ENCODE data around the gene NCOA7. TPM values are rescaled to one million over a fixed set of nuclear protein-coding genes. Genes with fewer than 3 reads are reported as not detected.
A peak's percentile ranks its signal among the peaks of the same experiment; 100 is the strongest.

The NCOA7 gene
- total and polyA plus RNA-seq, 4 donors: 39.6 to 113 (median 48.8) TPM

DNA sequence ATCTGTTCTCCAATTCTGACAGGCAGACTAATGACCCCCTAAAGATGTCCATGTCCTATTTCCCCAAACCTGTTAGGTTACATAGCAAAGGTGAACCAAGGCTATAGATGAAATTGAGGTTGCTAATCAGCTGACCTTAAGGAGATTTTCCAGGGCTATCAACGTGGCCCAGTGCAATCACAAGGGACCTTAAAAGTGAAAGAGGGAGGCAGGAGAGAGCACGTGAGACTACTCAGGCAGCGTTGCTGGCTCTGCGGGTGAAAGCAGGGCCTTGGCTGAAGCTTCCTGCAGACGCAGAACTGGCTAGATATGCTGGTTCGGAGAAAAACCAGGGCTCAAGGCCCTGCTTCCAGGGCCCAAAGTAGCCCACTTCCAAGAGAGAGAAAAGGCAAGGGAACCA lies 78.7 kb downstream of the NCOA7 start:
- Histone ChIP-seq H3K4me1 (ENCODE audit: control insufficient read depth, insufficient read depth, low read length) (no peaks in the 10 kb centered on the region), H3K4me3 (ENCODE audit: low read depth, low read length) (no peak overlapping the region), H3K27ac (ENCODE audit: low read depth, low read length) (no peak overlapping the region), H3K27me3 (ENCODE audit: control insufficient read depth, insufficient read depth, low read length) (no peaks in the 10 kb centered on the region), H3K36me3 (ENCODE audit: control insufficient read depth, insufficient read depth, low read length) (no peaks in the 10 kb centered on the region), H3K9me3 (ENCODE audit: control insufficient read depth, insufficient read depth, low read length) (no peaks in the 10 kb centered on the region)
- 79% methylated on average over 5 of the region's 6 CpGs for WGBS (ENCODE audit: insufficient coverage)
- DNase-seq (ENCODE audit: low read depth in 4 of 6, low spot score in 6 of 6): no peak

GRCh38 chr6:125871365-125871764 lies 80.6 kb downstream of the NCOA7 start:
- no peak for DNase-seq (ENCODE audit: low read depth in 4 of 6, low spot score in 6 of 6)
- H3K27me3 ChIP-seq (ENCODE audit: control insufficient read depth, insufficient read depth, low read length): no peaks in the 10 kb centered on the region
- H3K4me3 ChIP-seq (ENCODE audit: low read depth, low read length): no peak overlapping the region
- no peaks in the 10 kb centered on the region for H3K4me1 ChIP-seq (ENCODE audit: control insufficient read depth, insufficient read depth, low read length)
- H3K9me3 ChIP-seq (ENCODE audit: control insufficient read depth, insufficient read depth, low read length): no peaks in the 10 kb centered on the region
- H3K36me3 ChIP-seq (ENCODE audit: control insufficient read depth, insufficient read depth, low read length): no peaks in the 10 kb centered on the region
- H3K27ac ChIP-seq (ENCODE audit: low read depth, low read length): no peak overlapping the region

DNA sequence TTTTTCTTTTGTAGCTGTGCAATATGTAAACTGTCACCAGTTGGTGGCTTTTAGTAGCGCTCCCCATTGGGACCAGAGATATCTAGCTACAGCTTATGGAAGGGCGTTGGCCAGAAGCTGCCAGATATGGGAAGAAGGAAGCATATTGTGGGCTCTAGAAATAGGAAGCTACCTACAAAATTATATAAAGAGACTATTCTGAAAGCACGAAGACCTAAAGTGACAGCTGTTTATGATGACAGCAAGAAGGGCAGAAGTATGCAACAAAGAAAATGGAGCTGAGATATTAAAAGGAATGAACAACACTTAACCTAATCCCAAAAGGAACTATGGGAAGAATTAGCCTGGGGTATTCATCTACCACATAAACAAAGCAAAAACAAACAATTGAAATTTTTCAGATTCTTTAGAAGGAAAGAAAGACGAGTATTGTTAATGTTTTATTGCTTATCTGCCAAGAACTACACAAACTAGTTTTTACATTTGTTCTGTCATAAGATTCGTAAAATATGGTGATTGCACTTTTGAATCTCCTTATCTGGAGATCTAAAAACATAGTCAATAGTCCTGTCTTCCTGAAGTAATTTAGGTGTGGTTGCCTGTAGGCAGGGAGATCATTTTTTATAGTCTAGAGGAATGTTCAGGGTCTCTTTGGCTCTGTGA lies 81.6 kb downstream of the NCOA7 start:
- H3K4me3 ChIP-seq (ENCODE audit: low read depth, low read length): no peak overlapping the region
- no peaks in the 10 kb centered on the region for H3K4me1 ChIP-seq (ENCODE audit: control insufficient read depth, insufficient read depth, low read length)
- H3K36me3 ChIP-seq (ENCODE audit: control insufficient read depth, insufficient read depth, low read length): no peaks in the 10 kb centered on the region
- no peaks in the 10 kb centered on the region for H3K9me3 ChIP-seq (ENCODE audit: control insufficient read depth, insufficient read depth, low read length)
- no CpG with 5 or more reads among the region's 5 CpGs for WGBS (ENCODE audit: insufficient coverage)
- no peak for DNase-seq (ENCODE audit: low read depth in 4 of 6, low spot score in 6 of 6)
- H3K27me3 ChIP-seq (ENCODE audit: control insufficient read depth, insufficient read depth, low read length): no peaks in the 10 kb centered on the region
- no peak overlapping the region for H3K27ac ChIP-seq (ENCODE audit: low read depth, low read length)

- H3K36me3 ChIP-seq (ENCODE audit: control insufficient read depth, insufficient read depth, low read length): peaks cover 4% of the 10 kb centered on the region
- H3K27ac ChIP-seq (ENCODE audit: low read depth, low read length): no peak overlapping the region
- H3K9me3 ChIP-seq (ENCODE audit: control insufficient read depth, insufficient read depth, low read length): no peaks in the 10 kb centered on the region
- H3K27me3 ChIP-seq (ENCODE audit: control insufficient read depth, insufficient read depth, low read length): no peaks in the 10 kb centered on the region
- no peak for DNase-seq (ENCODE audit: low read depth in 4 of 6, low spot score in 6 of 6)
- H3K4me1 ChIP-seq (ENCODE audit: control insufficient read depth, insufficient read depth, low read length): no peaks in the 10 kb centered on the region
- no CpG with 5 or more reads among the region's 4 CpGs for WGBS (ENCODE audit: insufficient coverage)
- H3K4me3 ChIP-seq (ENCODE audit: low read depth, low read length): no peak overlapping the region
These were observed 91.5 kb downstream of the NCOA7 start for GRCh38 chr6:125882243-125882642.

DNA sequence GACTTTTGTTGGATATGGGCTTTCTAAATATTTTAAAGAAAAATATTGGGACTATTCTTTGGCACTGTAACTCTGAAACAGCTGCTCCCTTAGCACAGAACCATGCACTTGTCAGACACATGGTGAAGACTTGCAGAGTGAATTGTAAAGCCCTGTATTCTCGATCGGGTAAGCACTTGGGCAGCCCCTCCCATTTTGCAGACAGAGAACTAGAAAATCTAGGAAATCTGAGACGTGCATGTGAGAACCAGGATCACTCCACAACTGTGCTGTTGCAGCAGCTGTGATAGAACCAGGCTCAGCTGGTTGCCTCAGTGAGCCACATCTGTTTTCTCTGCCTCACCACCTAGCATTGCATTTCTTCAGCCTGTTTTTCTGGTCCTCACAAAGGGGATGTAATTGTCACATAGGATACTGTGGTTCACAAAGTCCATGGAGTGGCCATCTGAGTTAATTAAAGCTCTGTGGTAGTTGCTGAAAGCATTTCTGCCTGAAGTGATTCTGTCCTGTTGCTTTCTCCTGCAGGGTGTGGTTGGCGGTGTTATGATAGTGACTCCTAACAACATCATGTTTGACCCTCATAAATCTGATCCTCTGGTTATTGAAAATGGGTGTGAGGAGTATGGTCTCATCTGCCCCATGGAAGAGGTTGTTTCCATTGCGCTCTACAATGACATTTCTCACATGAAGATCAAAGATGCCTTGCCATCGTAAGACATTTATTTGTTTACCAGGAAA lies 94.0 kb downstream of the NCOA7 start:
- H3K36me3 ChIP-seq (ENCODE audit: control insufficient read depth, insufficient read depth, low read length): peaks cover 7% of the 10 kb centered on the region
- no peaks in the 10 kb centered on the region for H3K27me3 ChIP-seq (ENCODE audit: control insufficient read depth, insufficient read depth, low read length)
- no peak overlapping the region for H3K27ac ChIP-seq (ENCODE audit: low read depth, low read length)
- H3K4me3 ChIP-seq (ENCODE audit: low read depth, low read length): no peak overlapping the region
- peak in 1 of 6 donors; percentile 13 for DNase-seq (ENCODE audit: low read depth in 4 of 6, low spot score in 6 of 6)
- no peaks in the 10 kb centered on the region for H3K9me3 ChIP-seq (ENCODE audit: control insufficient read depth, insufficient read depth, low read length)
- WGBS (ENCODE audit: insufficient coverage): 66% methylated on average over 5 of the region's 6 CpGs
- H3K4me1 ChIP-seq (ENCODE audit: control insufficient read depth, insufficient read depth, low read length): no peaks in the 10 kb centered on the region

GRCh38 chr6:125886021-125886420 lies 95.3 kb downstream of the NCOA7 start:
- H3K27ac ChIP-seq (ENCODE audit: low read depth, low read length): no peak overlapping the region
- H3K27me3 ChIP-seq (ENCODE audit: control insufficient read depth, insufficient read depth, low read length): no peaks in the 10 kb centered on the region
- no peaks in the 10 kb centered on the region for H3K4me1 ChIP-seq (ENCODE audit: control insufficient read depth, insufficient read depth, low read length)
- no CpG with 5 or more reads among the region's 1 CpG for WGBS (ENCODE audit: insufficient coverage)
- no peak overlapping the region for H3K4me3 ChIP-seq (ENCODE audit: low read depth, low read length)
- H3K36me3 ChIP-seq (ENCODE audit: control insufficient read depth, insufficient read depth, low read length): peaks cover 9% of the 10 kb centered on the region
- no peaks in the 10 kb centered on the region for H3K9me3 ChIP-seq (ENCODE audit: control insufficient read depth, insufficient read depth, low read length)
- no peak for DNase-seq (ENCODE audit: low read depth in 4 of 6, low spot score in 6 of 6)

DNA sequence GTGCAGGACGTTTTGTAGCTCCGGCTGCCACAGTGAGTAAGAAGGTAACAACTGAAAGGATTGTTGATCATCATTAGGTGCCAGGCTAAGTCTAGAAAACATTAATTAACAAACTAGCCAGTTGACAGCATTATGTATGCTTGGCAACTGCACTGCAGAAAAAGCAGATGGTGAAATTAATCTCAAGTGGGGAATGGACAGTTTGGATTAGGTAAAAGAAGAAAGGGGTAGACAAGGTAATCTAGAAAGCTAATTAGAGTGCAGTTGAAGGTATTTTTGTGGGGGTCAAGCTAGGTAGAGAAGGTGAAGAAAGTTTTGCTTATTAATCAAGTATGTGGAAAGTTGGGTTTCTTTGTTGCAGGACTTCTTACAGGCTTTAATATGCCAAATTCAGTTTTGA lies 96.2 kb downstream of the NCOA7 start:
- Histone ChIP-seq H3K27me3 (ENCODE audit: control insufficient read depth, insufficient read depth, low read length) (no peaks in the 10 kb centered on the region), H3K4me3 (ENCODE audit: low read depth, low read length) (no peak overlapping the region), H3K27ac (ENCODE audit: low read depth, low read length) (no peak overlapping the region), H3K36me3 (ENCODE audit: control insufficient read depth, insufficient read depth, low read length) (peaks cover 6% of the 10 kb centered on the region), H3K9me3 (ENCODE audit: control insufficient read depth, insufficient read depth, low read length) (no peaks in the 10 kb centered on the region), H3K4me1 (ENCODE audit: control insufficient read depth, insufficient read depth, low read length) (no peaks in the 10 kb centered on the region)
- no CpG with 5 or more reads among the region's 2 CpGs for WGBS (ENCODE audit: insufficient coverage)
- DNase-seq (ENCODE audit: low read depth in 4 of 6, low spot score in 6 of 6): no peak

DNA sequence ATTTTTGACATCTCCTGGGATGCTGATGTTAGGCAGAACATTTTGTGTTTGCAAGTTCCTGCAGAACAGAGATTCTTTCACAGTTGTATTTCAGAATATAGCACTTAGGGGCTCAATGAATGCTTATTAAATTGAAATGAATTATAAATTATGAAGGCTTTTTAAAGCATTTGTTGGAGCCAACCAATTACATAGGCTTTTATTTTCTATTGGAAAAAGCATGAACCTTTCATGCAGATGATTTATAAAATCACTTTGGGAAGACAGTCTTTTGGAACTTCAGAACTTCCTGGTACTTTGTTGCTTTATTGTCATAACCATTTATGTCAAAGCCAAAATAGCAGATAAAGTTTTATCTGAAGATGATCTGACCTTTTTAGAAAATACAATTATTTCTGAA lies 96.6 kb downstream of the NCOA7 start:
- H3K4me3 ChIP-seq (ENCODE audit: low read depth, low read length): no peak overlapping the region
- no peaks in the 10 kb centered on the region for H3K9me3 ChIP-seq (ENCODE audit: control insufficient read depth, insufficient read depth, low read length)
- H3K27ac ChIP-seq (ENCODE audit: low read depth, low read length): no peak overlapping the region
- H3K36me3 ChIP-seq (ENCODE audit: control insufficient read depth, insufficient read depth, low read length): peaks cover 5% of the 10 kb centered on the region
- no peaks in the 10 kb centered on the region for H3K27me3 ChIP-seq (ENCODE audit: control insufficient read depth, insufficient read depth, low read length)
- H3K4me1 ChIP-seq (ENCODE audit: control insufficient read depth, insufficient read depth, low read length): no peaks in the 10 kb centered on the region
- DNase-seq (ENCODE audit: low read depth in 4 of 6, low spot score in 6 of 6): no peak

DNA sequence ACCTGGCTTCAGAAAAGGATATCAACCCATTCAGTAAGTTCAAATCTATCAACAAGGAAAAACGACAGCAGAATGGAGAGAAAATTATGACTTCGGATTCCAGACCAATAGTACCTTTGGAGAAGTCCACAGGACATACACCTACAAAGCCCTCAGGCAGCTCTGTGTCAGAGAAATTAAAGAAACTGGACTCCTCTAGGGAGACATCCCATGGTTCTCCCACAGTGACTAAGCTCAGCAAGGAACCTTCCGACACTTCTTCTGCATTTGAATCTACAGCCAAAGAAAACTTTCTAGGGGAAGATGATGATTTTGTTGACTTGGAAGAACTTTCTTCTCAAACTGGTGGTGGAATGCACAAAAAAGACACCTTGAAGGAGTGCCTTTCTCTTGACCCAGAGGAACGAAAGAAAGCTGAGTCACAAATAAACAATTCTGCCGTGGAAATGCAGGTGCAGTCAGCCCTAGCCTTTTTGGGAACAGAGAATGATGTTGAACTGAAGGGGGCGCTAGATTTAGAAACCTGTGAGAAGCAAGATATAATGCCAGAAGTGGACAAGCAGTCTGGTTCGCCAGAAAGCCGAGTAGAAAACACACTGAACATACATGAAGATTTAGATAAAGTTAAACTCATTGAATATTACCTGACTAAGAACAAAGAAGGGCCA lies 98.4 kb downstream of the NCOA7 start:
- Histone ChIP-seq H3K27me3 (ENCODE audit: control insufficient read depth, insufficient read depth, low read length) (no peaks in the 10 kb centered on the region), H3K27ac (ENCODE audit: low read depth, low read length) (no peak overlapping the region), H3K36me3 (ENCODE audit: control insufficient read depth, insufficient read depth, low read length) (peaks cover 5% of the 10 kb centered on the region), H3K4me1 (ENCODE audit: control insufficient read depth, insufficient read depth, low read length) (no peaks in the 10 kb centered on the region), H3K4me3 (ENCODE audit: low read depth, low read length) (no peak overlapping the region), H3K9me3 (ENCODE audit: control insufficient read depth, insufficient read depth, low read length) (no peaks in the 10 kb centered on the region)
- WGBS (ENCODE audit: insufficient coverage): 75% methylated on average over 3 of the region's 8 CpGs
- no peak for DNase-seq (ENCODE audit: low read depth in 4 of 6, low spot score in 6 of 6)

DNA sequence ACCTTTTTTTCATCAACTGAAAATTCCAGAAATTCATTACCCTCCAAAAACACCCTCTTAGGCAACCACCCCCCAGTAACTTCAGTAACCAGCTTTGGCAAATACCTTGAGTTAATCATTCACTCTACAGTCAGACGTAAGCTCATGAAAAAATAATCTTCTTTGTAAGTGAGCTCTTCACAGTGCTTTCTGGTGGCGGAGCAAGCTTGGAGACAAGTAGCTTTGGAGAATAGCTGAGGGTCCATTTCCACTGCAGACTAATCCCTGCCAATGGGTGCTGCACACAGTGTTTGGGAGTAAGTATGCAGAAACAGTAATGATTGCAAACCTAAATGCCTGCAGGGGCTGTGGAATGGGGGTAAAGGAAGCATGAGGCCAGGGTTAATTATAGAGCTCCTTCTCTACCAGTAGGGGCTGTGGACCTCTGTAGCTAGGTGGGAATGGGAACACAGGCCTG lies 109.0 kb downstream of the NCOA7 start:
- H3K27ac ChIP-seq (ENCODE audit: low read depth, low read length): no peak overlapping the region
- H3K4me1 ChIP-seq (ENCODE audit: control insufficient read depth, insufficient read depth, low read length): no peaks in the 10 kb centered on the region
- no peak overlapping the region for H3K4me3 ChIP-seq (ENCODE audit: low read depth, low read length)
- no peaks in the 10 kb centered on the region for H3K9me3 ChIP-seq (ENCODE audit: control insufficient read depth, insufficient read depth, low read length)
- no peak for DNase-seq (ENCODE audit: low read depth in 4 of 6, low spot score in 6 of 6)
- no peaks in the 10 kb centered on the region for H3K36me3 ChIP-seq (ENCODE audit: control insufficient read depth, insufficient read depth, low read length)
- WGBS (ENCODE audit: insufficient coverage): 91% methylated on average over 1 of the region's 2 CpGs
- no peaks in the 10 kb centered on the region for H3K27me3 ChIP-seq (ENCODE audit: control insufficient read depth, insufficient read depth, low read length)
